Parathyroid adenoma (tissue), 2 donors: Measurements from ENCODE around the gene WFDC2.

Experiments used
- H2AFZ ChIP-seq: fragments of 300-600 bp; sonication (generic); one replicate; pipeline ENCODE4 v1.7.0; 2017; ENCODE audit warnings: antibody characterized with exemption, mild to moderate bottlenecking
- H3K27ac ChIP-seq: fragments of 300-600 bp; sonication (generic); one replicate; pipeline ENCODE4 v1.7.0; 2017
- H3K27me3 ChIP-seq: fragments of 300-600 bp; sonication (generic); one replicate; pipeline ENCODE4 v1.7.0; 2017; ENCODE audit warnings: low read length; ENCODE audit not compliant: control insufficient read depth, insufficient read depth
- H3K36me3 ChIP-seq: fragments of 300-600 bp; sonication (generic); one replicate; pipeline ENCODE4 v1.7.0; 2017; ENCODE audit warnings: low read length; ENCODE audit not compliant: control insufficient read depth, insufficient read depth
- H3K4me1 ChIP-seq: fragments of 300-600 bp; sonication (generic); one replicate; pipeline ENCODE4 v1.7.0; 2017; ENCODE audit warnings: control low read depth
- H3K4me2 ChIP-seq: fragments of 300-600 bp; sonication (generic); one replicate; pipeline ENCODE4 v1.7.0; 2017; ENCODE audit warnings: low read length
- H3K4me3 ChIP-seq: fragments of 300-600 bp; sonication (generic); one replicate; pipeline ENCODE4 v1.7.0; 2017; ENCODE audit warnings: low read depth, low read length
- H3K79me2 ChIP-seq: fragments of 300-600 bp; sonication (generic); one replicate; pipeline ENCODE4 v1.7.0; 2017; ENCODE audit warnings: control low read depth
- H3K9ac ChIP-seq: fragments of 300-600 bp; sonication (generic); one replicate; pipeline ENCODE4 v1.7.0; 2017; ENCODE audit warnings: mild to moderate bottlenecking
- H3K9me3 ChIP-seq: fragments of 300-600 bp; sonication (generic); one replicate; pipeline ENCODE4 v1.7.0; 2017; ENCODE audit warnings: low read length; ENCODE audit not compliant: control insufficient read depth
- CTCF ChIP-seq: fragments of 300-600 bp; sonication (generic); IDR thresholded peaks from one replicate; pipeline ENCODE4 v1.7.0; 2017; ENCODE audit warnings: antibody characterized with exemption, mild to moderate bottlenecking
- donor health status: primary hyperparathyroidism.

Gene WFDC2

GRCh38 chr20:45502561-45502960, 33.0 kb downstream of the WFDC2 start:
- Histone ChIP-seq H3K27ac (no peak overlapping the region), H3K9me3 (no peaks in the 10 kb centered on the region), H3K79me2 (no peaks in the 10 kb centered on the region), H3K9ac (no peak overlapping the region), H3K27me3 (no peaks in the 10 kb centered on the region), H3K4me1 (no peaks in the 10 kb centered on the region), H2AFZ (no peak overlapping the region), H3K4me3 (no peak overlapping the region), H3K36me3 (no peaks in the 10 kb centered on the region), H3K4me2 (no peak overlapping the region)
- TF ChIP-seq CTCF: no peak

DNA sequence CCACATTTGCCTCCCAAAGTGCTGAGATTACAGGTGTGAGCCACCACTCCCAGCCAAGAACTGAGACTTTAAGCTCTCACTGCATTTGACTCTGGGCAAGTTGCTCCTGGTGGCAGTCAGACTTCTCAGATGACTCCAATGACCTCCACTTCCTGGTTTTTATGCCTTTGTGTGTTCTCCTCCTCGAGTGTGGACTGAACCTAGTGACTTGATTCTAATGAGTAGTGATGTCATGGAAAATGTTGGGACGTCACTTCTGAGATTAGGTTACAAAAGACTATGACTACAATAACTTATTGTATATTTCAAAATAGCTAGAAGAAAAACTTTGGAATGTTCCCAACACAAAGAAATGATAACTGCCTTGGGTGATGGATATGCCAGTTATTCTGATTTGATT, 33.9 kb downstream of the WFDC2 start:
- Histone ChIP-seq H3K4me3 (no peak overlapping the region), H3K27ac (no peak overlapping the region), H3K4me1 (no peaks in the 10 kb centered on the region), H3K9ac (no peak overlapping the region), H3K27me3 (no peaks in the 10 kb centered on the region), H2AFZ (no peak overlapping the region), H3K9me3 (no peaks in the 10 kb centered on the region), H3K36me3 (no peaks in the 10 kb centered on the region), H3K79me2 (no peaks in the 10 kb centered on the region), H3K4me2 (no peak overlapping the region)
- TF ChIP-seq CTCF: no peak

DNA sequence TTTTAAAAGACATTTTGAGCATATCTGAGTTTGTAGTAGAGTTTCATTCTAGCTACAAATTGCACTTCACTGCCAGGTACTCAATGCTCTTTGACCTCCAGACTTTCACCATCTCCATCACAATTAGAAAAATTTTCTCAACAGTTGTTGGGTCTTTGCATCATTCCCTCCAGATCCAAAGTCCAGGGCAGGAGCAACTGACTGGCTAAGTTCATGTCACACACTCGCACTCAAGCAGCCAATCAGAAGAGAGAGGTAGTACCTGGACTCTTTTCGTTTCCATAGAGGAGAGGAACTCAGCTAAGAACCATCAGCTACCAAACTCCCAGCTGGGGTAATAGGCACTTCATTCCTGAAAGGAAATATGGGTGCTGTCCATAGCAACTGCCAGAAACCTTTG, 36.8 kb downstream of the WFDC2 start:
- H3K36me3 ChIP-seq: no peaks in the 10 kb centered on the region
- H3K27me3 ChIP-seq: no peaks in the 10 kb centered on the region
- no peaks in the 10 kb centered on the region for H3K79me2 ChIP-seq
- H3K4me1 ChIP-seq: no peaks in the 10 kb centered on the region
- no peak overlapping the region for H3K9ac ChIP-seq
- no peak overlapping the region for H3K4me2 ChIP-seq
- H3K27ac ChIP-seq: no peak overlapping the region
- TF ChIP-seq CTCF: no peak
- H2AFZ ChIP-seq: no peak overlapping the region
- no peak overlapping the region for H3K4me3 ChIP-seq
- H3K9me3 ChIP-seq: no peaks in the 10 kb centered on the region

DNA sequence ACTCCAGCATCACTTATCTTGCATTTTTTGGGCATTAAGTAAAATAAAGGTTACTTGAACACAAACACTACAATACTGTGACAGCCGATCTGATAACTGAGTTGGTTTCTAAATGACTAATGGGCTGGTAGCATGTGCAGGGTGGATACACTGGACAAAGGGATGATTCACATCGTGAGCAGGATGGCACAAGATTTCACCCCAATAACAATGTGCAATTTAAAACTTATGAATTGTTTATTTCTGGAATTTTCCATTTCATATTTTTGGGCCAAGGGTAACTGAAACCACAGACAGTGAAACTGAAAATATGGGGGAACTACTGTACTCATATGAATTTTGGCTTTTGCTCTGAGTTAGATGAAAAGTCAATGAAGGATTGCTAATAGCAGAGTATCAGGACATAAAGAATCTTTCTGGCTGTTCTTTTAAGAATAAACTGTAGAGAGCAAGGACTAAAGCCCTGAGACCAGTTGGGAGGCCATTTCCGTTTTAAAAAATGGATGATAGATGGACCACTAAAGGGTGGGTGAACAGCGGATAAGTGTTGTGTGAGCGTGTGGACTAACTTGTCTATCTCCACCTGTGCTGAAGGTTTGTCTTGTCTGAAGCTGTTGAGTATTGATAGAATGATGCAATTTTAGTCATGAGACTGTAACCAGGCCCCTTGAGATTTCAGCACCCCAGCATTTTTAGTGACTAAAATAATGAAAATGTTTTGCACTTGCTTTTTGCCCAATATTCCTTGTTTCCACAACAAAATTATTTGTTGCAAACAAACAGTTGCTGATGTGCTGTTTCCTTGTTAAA, 37.7 kb downstream of the WFDC2 start:
- Histone ChIP-seq H3K79me2 (no peaks in the 10 kb centered on the region), H3K27ac (no peak overlapping the region), H3K27me3 (no peaks in the 10 kb centered on the region), H3K9me3 (no peaks in the 10 kb centered on the region), H3K4me3 (no peak overlapping the region), H3K4me1 (no peaks in the 10 kb centered on the region), H3K9ac (no peak overlapping the region), H3K36me3 (no peaks in the 10 kb centered on the region), H3K4me2 (no peak overlapping the region), H2AFZ (no peak overlapping the region)
- no peak for TF ChIP-seq CTCF
